NT2/D1 (cell line): Measurements from ENCODE around the gene RCHY1.

Source experiments
- SUZ12 ChIP-seq: IDR thresholded peaks from 2 replicates; pipeline ENCODE4 v1.6.1; 2011; ENCODE audit not compliant: insufficient read length, insufficient read depth; ENCODE audit errors: extremely low read depth
- YY1 ChIP-seq: IDR thresholded peaks from 2 replicates; pipeline ENCODE4 v1.6.1; 2011; ENCODE audit not compliant: insufficient read length, insufficient read depth
- ZNF274 ChIP-seq: IDR thresholded peaks from 2 replicates; pipeline ENCODE4 v1.6.1; 2011; ENCODE audit warnings: mild to moderate bottlenecking, low read depth, low read length

DNA sequence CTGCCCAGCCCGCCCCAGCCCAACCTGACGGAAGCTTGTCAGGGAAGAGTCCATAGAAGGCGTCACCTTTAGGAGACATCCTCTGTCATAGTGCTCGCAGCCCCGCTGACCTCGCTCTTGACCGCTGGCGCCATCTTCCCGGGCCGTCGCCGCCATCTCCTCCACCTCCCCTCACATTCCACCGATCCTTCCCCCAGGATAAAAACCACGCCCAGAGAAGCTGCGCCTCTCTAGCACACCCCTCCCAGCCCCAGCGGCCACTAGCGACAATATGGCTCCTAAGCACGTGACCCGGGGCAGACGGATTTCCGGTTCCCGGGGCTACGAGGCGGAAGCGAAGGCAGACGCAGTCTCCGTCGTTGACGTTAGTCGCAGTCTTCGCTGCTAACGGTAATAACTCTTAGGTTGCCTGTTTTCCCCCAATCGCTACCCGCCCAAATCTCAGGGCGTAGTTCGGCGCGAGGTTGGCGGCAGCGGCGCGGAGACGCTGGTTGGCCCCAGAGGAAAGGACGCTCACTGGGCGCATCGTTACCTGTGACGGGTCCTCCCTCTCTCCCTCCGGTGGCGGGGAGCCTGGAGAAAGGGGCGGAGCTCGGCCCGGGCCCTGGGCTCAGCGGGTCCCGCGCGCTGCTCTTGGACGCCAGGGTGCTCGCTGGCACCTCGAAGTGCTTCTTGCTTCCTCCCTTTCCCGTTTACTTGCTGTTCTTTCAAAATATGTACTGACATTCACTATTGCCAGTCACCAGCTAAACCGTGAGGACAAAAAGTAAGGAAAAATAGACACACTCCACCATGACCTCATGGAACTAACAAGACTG, at the start of gene RCHY1, which contains the start of gene THAP6:
- TF ChIP-seq YY1, result peak; percentile 84
- no peak for TF ChIP-seq SUZ12
- TF ChIP-seq ZNF274, result no peak
